Esophagus (tissue), 2 donors: ENCODE data around the gene TTC23L. TPM values are rescaled to one million over a fixed set of nuclear protein-coding genes. Genes with fewer than 3 reads are reported as not detected.

Experiments used
- H3K27ac ChIP-seq, 2 donors: one replicate each; pipeline ENCODE4 v1.5.1; 2013; ENCODE audit warnings: low read depth in 2 of 2, mild to moderate bottlenecking in 2 of 2, inconsistent platforms in 1 of 2, low read length in 1 of 2, moderate library complexity in 1 of 2
- H3K27me3 ChIP-seq, 2 donors: one replicate each; pipeline ENCODE4 v1.6.1; 2013; ENCODE audit warnings: low read length in 2 of 2, control low read depth in 1 of 2, mild to moderate bottlenecking in 1 of 2; ENCODE audit not compliant: insufficient read depth in 2 of 2, control insufficient read depth in 1 of 2
- H3K36me3 ChIP-seq, 2 donors: one replicate each; pipeline ENCODE4 v1.6.1; 2013; ENCODE audit warnings: low read length in 1 of 2; ENCODE audit not compliant: control insufficient read depth in 2 of 2, insufficient read depth in 2 of 2
- H3K4me1 ChIP-seq, 2 donors: one replicate each; pipeline ENCODE4 v1.6.1; 2013; ENCODE audit warnings: low read length in 1 of 2; ENCODE audit not compliant: control insufficient read depth in 2 of 2, insufficient read depth in 2 of 2
- H3K4me3 ChIP-seq, 2 donors: one replicate each; pipeline ENCODE4 v1.5.1; 2013; ENCODE audit warnings: low read length in 2 of 2, mild to moderate bottlenecking in 2 of 2, low read depth in 1 of 2, moderate library complexity in 1 of 2
- H3K9me3 ChIP-seq, 2 donors: one replicate each; pipeline ENCODE4 v1.6.1; 2013; ENCODE audit warnings: mild to moderate bottlenecking in 2 of 2, low read depth in 1 of 2, low read length in 1 of 2, moderate library complexity in 1 of 2; ENCODE audit not compliant: control insufficient read depth in 2 of 2, insufficient read depth in 1 of 2
- WGBS, 2 donors: extraction: QIAGEN DNeasy Blood & Tissue Kit; methylation state at CpG; one replicate each; pipeline ENCODE4 v1.1.7; 2013; 5-methylcytosine and 5-hydroxymethylcytosine counted together
- polyA plus RNA-seq, 2 donors: library from polyadenylated mRNA; stranded (reverse); fragments of 200-250 nt; gene quantifications; one replicate each; pipeline ENCODE4 v1.2.3, GENCODE V29; 2013
- donor health status: healthy with polysubstance abuse.
- donor health status: Bipolar disorder and iron deficiency.

TTC23L gene
- polyA plus RNA-seq, 2 donors = 0.04 TPM; not detected in 1

DNA sequence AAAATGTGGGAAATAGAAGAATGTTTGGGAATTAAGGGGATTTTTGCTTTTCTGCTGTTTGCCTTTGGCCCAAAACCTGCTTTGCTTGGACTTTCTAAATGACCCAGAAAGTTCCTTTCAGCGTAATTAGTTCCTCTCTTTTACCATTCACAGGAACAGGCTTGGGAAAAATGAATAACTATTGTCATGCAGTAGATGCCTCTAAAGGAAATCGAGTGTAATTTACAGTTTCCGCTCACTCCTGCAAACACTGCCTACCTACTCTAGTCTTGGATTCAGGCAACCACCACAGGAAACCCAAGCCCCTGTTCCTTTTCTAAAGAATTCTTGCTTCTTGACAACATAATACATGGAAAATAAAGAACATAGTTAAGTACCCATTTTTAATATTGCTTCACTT is 25.0 kb downstream of the TTC23L start:
- H3K9me3 ChIP-seq = no peaks in the 10 kb centered on the region
- no peaks in the 10 kb centered on the region for H3K36me3 ChIP-seq
- H3K4me1 ChIP-seq = peaks cover 0 to 3% of the 10 kb centered on the region in 2 donors
- no peak overlapping the region for H3K4me3 ChIP-seq
- H3K27me3 ChIP-seq = no peaks in the 10 kb centered on the region
- H3K27ac ChIP-seq = no peak overlapping the region
- 62 to 65% methylated on average over 3 of the region's 3 CpGs for WGBS, 2 donors

DNA sequence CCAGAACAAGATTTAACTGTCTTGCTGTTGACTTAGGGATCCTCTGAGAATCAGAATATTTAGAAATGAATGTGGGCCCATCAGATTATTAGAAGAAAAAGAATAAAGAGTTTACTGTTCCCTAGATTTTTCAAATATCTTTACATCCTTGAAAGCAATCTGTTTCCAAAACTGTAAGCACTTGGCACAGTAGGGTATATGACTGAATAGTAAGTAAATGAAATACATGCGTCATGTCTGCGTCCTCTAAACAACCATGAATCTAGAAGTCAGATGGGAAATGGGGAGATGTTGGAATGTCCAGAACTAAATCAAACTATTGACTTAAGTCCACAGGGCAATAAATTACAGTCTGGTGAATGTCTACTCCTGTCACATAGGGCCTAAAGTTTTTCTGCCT is 26.1 kb downstream of the TTC23L start:
- Histone ChIP-seq H3K4me1 (peaks cover 0 to 3% of the 10 kb centered on the region in 2 donors), H3K36me3 (no peaks in the 10 kb centered on the region), H3K4me3 (no peak overlapping the region), H3K9me3 (no peaks in the 10 kb centered on the region), H3K27ac (no peak overlapping the region), H3K27me3 (no peaks in the 10 kb centered on the region)
- WGBS, 2 donors = 92 to 98% methylated on average over 2 of the region's 2 CpGs

DNA sequence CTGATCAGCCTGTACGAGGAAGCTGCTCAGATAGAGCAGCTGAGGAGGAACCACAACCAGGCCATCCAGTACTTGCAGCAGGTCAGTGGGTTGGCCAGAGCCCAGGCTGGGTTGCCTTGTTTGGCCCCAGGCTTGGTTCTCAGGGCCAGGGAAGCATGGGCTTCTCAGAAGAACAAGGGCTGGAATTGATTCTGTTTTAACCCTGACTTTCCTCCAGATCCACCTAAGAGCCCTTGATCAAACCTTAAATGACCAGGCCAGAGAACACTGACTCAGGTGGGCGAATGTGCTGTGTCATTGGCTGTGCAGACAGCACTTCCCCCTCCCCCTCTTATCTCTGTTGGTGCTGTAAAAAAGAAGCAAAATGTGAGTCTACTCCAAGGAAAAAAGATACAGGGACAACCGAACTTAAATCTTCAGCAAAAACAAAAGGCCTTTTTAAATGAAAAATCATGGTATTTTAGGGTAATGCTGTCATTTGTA is 28.1 kb downstream of the TTC23L start:
- no peak overlapping the region for H3K27ac ChIP-seq
- no peak overlapping the region for H3K4me3 ChIP-seq
- H3K9me3 ChIP-seq = no peaks in the 10 kb centered on the region
- no peaks in the 10 kb centered on the region for H3K27me3 ChIP-seq
- WGBS, 2 donors = 71 to 85% methylated on average over 3 of the region's 3 CpGs
- no peaks in the 10 kb centered on the region for H3K36me3 ChIP-seq
- H3K4me1 ChIP-seq = peaks cover 0 to 3% of the 10 kb centered on the region in 2 donors

DNA sequence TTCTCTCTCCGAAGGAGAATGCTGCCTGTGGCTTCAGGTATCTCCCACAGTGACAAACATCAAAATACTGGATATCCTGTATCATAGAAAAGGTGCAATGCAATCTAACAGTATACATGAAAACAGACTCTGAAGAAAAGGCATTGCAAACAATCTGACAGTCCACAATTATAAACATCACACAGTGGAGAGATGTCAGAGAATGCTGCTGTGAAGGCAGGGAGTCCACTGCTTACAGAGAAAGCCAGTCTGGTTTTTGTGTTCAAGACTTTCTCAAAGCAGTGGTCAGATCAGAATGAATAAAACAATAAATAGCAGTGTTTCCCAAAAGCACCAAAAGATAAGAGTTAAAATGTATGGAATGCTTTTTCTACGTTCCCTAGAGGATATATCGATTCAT is 28.7 kb downstream of the TTC23L start:
- Histone ChIP-seq H3K4me3 (no peak overlapping the region), H3K4me1 (peaks cover 0 to 3% of the 10 kb centered on the region in 2 donors), H3K9me3 (no peaks in the 10 kb centered on the region), H3K27me3 (no peaks in the 10 kb centered on the region), H3K27ac (no peak overlapping the region), H3K36me3 (no peaks in the 10 kb centered on the region)
- 86 to 91% methylated on average over 3 of the region's 3 CpGs for WGBS, 2 donors

DNA sequence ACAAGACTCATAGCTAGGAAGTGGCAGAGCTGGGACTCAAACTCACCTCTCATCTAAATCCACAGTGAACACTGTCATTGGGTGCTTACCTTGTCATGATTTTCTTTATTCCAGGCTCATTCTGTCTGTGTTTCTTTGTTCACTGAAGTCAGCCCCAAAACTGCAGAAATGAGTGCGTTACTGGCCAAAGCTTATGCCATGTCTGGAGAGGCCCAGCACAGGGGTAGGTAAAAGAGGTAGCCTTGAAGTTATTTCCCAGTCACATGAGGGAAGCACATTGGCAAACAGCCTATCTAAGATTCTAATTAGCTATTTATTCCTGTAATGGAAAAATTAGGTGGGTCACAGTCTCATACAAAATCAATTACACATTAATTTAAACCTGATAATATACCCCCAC is 29.8 kb downstream of the TTC23L start:
- Histone ChIP-seq H3K27me3 (no peaks in the 10 kb centered on the region), H3K27ac (no peak overlapping the region), H3K36me3 (no peaks in the 10 kb centered on the region), H3K4me3 (no peak overlapping the region), H3K9me3 (no peaks in the 10 kb centered on the region), H3K4me1 (peaks cover 0 to 3% of the 10 kb centered on the region in 2 donors)
- WGBS, 2 donors = 99 to 100% methylated on average over 1 of the region's 1 CpG

DNA sequence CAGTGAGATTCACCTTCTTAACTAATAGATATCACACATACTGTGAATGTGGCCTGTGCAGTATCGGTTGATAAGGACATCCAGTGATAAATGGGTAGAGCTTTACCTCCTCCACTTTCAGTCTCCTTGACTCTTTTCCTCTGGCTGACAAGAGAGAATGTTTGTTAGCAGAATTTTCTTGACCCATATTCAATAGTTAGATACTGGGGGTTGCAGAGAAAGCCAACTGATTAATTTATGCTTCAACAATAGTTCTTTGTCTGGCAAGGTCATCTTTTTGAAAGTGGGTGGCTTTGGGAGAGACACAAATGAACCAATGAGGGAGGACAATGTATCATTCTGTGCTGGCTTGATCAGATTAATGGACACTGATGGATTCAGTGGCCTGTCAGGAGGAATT is 30.3 kb downstream of the TTC23L start:
- no peak overlapping the region for H3K27ac ChIP-seq
- peaks cover 0 to 3% of the 10 kb centered on the region in 2 donors for H3K4me1 ChIP-seq
- H3K36me3 ChIP-seq = no peaks in the 10 kb centered on the region
- WGBS, 2 donors = 78 to 84% methylated on average over 1 of the region's 1 CpG
- no peaks in the 10 kb centered on the region for H3K27me3 ChIP-seq
- no peaks in the 10 kb centered on the region for H3K9me3 ChIP-seq
- H3K4me3 ChIP-seq = no peak overlapping the region

DNA sequence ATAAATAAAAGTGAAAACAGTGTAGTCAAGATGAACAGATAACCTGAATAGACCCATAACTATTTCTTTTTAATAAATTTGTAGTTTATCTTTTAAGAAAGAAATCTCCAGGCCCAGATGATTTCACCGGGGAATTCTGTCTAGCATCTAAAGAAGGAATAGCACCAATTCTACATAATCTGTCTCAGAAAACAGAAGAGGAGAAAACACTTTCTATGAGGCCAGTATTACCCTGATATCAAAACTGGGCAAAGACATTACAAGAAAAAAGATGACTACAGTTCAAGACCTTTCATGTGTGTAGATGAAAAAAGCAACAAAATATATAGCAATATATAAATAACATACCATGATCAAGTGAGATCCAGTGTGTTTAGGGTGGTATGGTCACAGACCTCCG is 31.4 kb downstream of the TTC23L start:
- 88 to 92% methylated on average over 2 of the region's 2 CpGs for WGBS, 2 donors

DNA sequence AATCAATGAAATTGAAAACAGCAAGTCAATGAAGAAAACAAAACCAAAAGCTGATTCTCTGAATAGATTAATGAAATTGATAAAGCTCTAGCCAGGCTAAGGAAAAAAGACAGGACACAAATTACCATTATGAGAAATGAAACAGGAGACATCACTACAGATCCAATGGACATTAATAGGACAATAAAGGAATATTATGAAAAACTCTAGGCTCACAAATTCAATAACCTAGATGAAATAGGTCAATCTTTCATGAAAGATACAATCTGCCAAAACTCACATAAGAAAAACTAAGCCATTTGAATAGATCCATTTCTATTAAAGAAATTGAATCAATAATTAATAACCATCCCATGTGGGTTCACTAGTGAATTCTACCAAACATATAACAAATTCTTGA is 37.3 kb downstream of the TTC23L start:
- no peaks in the 10 kb centered on the region for H3K4me1 ChIP-seq
- H3K4me3 ChIP-seq = no peak overlapping the region
- no peak overlapping the region for H3K27ac ChIP-seq
- no peaks in the 10 kb centered on the region for H3K36me3 ChIP-seq
- no peaks in the 10 kb centered on the region for H3K9me3 ChIP-seq
- no peaks in the 10 kb centered on the region for H3K27me3 ChIP-seq

More for the DNA sequence above, 31.4 kb downstream of the TTC23L start:
- Histone ChIP-seq H3K36me3 (no peaks in the 10 kb centered on the region), H3K4me1 (peaks cover 0 to 3% of the 10 kb centered on the region in 2 donors), H3K27me3 (no peaks in the 10 kb centered on the region), H3K27ac (no peak overlapping the region), H3K4me3 (no peak overlapping the region), H3K9me3 (no peaks in the 10 kb centered on the region)

DNA sequence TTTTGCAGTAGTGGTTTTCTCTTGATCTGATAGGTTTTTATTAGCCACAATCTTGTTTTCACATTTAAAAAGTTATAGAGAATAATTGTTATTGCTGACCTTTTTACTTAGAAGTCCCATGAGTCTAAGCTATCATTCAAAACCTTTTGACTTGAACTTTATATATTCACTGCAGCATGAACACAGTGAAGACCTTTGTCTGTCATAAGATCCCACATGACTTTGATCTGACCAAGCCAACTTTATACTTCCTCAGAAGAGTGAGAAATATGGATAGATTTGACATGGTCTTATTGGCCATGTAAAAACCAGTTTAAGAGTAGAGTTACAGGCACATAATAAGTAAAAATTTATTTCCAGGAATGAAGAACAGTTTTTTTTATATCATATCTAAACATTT is 42.3 kb downstream of the TTC23L start:
- Histone ChIP-seq H3K4me1 (no peaks in the 10 kb centered on the region), H3K27me3 (no peaks in the 10 kb centered on the region), H3K27ac (no peak overlapping the region), H3K9me3 (no peaks in the 10 kb centered on the region), H3K36me3 (no peaks in the 10 kb centered on the region), H3K4me3 (no peak overlapping the region)

DNA sequence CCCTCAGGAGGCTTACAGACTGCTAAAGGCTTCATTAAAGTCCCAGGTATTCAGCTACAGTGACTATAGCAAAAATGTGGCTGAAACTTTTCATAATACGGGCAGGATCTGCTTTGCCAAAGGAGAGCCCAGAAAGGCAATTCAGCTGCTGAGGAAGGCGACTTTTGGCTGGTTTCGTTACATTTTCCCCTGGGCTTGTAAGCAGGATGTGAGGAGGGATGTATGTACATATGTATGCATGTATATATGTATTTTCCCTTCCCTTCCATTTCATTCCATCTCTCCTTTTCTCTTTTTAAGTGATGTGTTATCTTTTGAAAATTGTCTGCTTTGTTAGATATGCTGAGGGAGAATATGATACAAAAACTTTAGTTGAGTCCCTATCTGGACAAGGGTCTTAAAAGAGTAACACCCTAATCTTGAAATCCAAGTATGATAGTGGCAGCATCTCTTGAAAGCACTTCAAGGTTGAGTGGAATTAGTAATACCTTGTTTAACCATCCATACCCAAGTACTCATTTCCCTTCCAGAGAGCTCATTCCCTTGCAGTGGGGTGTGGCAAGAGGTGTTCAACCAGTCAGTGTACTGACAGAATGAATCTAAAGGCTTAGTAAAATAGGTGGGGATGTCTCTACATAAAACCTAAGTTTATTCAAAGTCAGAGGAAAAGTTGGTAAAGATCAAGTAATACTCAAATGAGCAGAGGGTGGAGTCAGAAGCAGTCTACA is 47.6 kb downstream of the TTC23L start:
- Histone ChIP-seq H3K27ac (no peak overlapping the region), H3K36me3 (no peaks in the 10 kb centered on the region), H3K9me3 (no peaks in the 10 kb centered on the region), H3K4me3 (no peak overlapping the region), H3K4me1 (no peaks in the 10 kb centered on the region), H3K27me3 (no peaks in the 10 kb centered on the region)
- 88 to 89% methylated on average over 3 of the region's 3 CpGs for WGBS, 2 donors
